ENCODE results near the gene LRRC8B. TPM values are rescaled to one million over a fixed set of nuclear protein-coding genes. Genes with fewer than 3 reads are reported as not detected.
A peak's percentile ranks its signal among the peaks of the same experiment; 100 is the strongest.

Gene LRRC8B
- total RNA-seq, 1 donor from 2014 or later, result 39.1 TPM

GRCh38 chr1:89604414-89604735 lies 79.7 kb downstream of the LRRC8B start:
- DNase-seq (ENCODE audit: low spot score in 2 of 2) (no peak), FAIRE-seq (no peak)

DNA sequence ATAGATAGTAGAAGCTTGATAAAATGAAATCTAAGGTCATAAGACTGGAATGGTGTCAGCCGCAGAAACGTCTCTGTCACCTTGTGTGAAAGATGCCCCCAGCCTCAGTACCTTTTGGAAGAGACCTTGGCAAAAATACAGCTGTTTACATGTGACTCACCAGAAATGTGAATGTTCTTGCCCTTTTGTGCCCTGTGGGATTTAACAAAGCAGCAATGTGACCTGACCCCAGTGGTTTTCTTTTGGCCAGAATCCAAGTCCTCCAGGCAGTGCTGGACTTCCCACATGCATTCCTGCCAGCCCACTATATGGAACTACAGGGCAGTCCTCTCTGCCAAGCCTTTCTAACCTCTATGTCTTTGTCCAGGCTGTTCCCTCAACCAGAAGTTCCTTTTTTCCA lies 81.1 kb downstream of the LRRC8B start:
- DNase-seq (ENCODE audit: low spot score in 2 of 2), result no peak
- FAIRE-seq, result no peak

- FAIRE-seq (no peak), DNase-seq (ENCODE audit: low spot score in 2 of 2) (no peak)
Measured at GRCh38 chr1:89606227-89606980, 81.8 kb downstream of the LRRC8B start.

GRCh38 chr1:89607156-89607555 lies 82.5 kb downstream of the LRRC8B start:
- FAIRE-seq (no peak), DNase-seq (ENCODE audit: low spot score in 2 of 2) (no peak)

- DNase-seq (ENCODE audit: low spot score in 2 of 2) (no peak), FAIRE-seq (no peak)
Measured at GRCh38 chr1:89607586-89608318, 83.1 kb downstream of the LRRC8B start.

- no peak for FAIRE-seq
- DNase-seq (ENCODE audit: low spot score in 2 of 2), result no peak
Measured at GRCh38 chr1:89608319-89608983, 83.8 kb downstream of the LRRC8B start.

DNA sequence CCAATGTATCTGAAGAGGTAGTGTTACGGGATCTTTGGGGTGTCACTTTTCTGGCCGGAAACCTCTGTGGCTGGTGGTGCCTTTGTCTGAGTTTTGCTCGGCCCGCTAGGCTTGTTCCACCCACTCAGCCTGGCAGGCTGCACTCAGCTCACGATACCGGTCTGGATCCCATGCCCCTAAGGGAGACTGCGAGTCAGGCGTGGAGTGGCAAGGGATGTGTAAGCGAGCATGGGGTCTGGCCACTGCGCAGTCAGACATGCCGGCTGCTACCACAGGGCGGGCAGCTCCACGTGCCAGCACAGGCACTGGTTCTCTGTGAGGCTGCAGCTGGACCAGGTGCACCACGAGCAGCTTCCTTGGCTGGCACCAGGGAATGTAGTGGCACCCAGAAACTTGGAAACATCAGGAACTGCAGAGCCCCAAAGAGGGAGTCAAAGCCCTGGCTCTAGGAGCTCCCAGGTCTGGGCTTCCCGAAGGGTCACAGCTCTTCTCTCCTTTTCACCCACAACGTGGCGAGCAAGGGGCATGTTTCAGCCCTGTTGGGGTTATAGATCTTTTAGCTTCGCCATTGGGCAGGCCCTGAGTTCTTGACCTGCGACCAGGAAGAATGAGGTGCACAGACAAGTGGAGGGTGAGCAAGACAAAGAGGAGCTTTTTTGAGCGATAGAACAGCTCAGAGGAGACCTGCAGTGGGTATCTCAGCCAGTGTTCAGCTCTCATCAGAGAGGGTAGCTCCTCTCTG lies 84.5 kb downstream of the LRRC8B start:
- no peak for DNase-seq (ENCODE audit: low spot score in 2 of 2)
- no peak for FAIRE-seq

DNA sequence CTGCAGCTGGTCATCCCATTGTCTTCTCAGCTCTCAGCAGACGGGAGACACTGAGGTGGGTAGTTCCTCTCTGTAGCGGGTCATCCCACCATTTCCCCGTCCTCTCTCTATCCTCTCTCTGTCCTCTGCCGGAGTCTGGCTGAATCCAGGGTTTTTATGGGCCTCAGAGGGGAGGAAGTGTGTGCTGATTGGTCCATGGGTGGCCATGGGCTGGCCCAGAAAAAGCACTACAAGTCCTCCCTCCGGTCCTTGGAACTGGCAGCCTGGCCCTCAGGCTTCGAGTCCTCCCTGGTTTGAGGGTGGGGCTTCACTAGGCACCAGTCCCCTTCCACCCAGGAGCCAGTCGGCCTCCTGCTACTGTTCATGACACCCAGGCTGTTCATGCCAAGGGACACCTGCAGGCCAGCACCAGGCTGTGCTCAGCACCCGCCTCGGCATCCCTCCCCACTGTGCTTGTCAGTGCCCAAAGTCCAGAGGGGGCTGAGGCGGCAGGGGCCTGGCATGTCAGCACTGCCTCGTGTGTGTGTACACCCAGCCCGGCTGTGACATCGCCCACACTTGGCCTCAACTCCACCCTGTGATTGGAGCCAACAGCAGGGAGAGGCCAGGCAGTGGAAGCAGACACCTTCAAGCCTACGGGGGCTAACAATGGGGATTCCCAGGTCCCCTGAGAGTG lies 85.3 kb downstream of the LRRC8B start:
- no peak for FAIRE-seq
- DNase-seq (ENCODE audit: low spot score in 2 of 2), result no peak

GRCh38 chr1:89610457-89611011 lies 85.9 kb downstream of the LRRC8B start:
- FAIRE-seq (no peak), DNase-seq (ENCODE audit: low spot score in 2 of 2) (no peak)

DNA sequence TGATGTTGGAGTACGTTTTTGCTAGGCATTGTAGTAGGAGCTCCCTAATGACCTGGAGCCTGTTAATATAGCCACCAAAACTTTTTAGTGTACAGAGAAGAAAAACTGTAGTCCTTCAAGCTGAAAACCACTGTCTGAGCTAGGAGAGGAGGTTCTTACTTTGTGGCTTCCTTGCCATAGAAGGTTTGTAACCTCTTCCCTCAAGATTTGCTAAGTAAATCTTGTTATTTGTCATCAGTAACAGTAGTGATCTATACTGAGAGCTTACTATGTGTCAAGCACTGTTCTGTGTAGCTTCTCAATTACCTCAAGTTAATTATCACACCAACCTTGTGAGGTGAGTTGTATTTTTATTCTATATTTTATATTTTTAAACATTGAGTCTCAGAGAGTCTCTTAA lies 87.1 kb downstream of the LRRC8B start:
- DNase-seq (ENCODE audit: low spot score in 2 of 2) (no peak), FAIRE-seq (no peak)

GRCh38 chr1:89613928-89614327 lies 89.3 kb downstream of the LRRC8B start:
- no peak for FAIRE-seq
- DNase-seq (ENCODE audit: low spot score in 2 of 2), result no peak

GRCh38 chr1:89615676-89616598 lies 91.3 kb downstream of the LRRC8B start:
- no peak for FAIRE-seq
- no peak for DNase-seq (ENCODE audit: low spot score in 2 of 2)

DNA sequence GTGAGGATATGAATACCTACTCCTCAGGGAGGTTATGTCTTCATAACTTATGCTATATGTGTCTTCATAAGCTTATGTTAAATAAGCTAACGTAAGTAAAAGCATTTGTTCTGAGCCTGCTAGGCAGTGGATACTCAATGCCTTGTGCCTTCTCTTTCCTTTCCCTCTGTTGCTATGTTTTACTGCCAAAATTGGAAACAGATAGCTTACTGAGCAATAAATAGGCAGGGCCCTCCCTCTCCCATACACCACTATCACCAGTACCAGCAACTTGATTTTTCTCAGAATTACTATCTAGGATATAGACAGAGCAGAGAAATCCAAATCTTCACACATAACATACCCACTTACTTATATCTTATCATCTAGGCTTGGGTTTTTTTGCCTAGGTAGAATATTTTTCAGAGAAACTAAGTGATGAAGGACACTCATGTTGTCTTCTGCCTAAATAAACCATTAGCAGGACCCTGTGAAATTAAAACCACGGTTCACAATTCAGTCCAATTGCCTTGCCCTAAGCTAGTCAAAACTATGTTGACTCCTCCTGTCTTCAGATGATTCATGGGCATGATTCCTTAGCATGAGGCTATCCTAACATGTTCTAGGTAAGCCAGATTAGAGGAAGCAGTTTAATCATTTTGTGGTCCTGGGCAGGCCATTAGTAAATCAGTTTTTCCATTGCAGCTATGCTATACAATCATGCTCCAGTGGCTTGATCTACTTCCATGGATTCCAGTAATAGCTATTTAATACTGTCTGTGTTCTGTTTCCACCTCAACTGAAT lies 92.4 kb downstream of the LRRC8B start:
- no peak for FAIRE-seq
- no peak for DNase-seq (ENCODE audit: low spot score in 2 of 2)

DNA sequence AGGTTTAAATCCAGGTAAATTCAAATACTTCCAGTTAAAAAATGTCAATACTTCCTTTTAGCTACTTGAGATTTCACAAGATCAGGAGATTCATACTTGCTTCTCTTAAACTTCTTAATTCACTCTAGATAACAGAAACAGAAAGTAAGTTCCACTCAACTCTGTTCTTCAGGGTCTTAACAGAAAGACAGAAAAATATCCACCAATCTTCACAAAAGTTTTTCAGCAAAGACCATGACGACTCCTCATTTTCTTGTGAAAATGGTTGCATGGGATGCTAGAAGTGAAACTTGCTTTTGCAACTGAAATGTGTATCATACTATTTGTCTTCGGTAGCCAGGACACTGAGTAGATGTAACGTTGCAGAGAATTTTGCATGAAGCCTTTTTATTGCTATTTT lies 96.0 kb downstream of the LRRC8B start:
- no peak for FAIRE-seq
- DNase-seq (ENCODE audit: low spot score in 2 of 2), result no peak

GRCh38 chr1:89622895-89623294 lies 98.3 kb downstream of the LRRC8B start:
- no peak for DNase-seq (ENCODE audit: low spot score in 2 of 2)
- FAIRE-seq, result no peak

DNA sequence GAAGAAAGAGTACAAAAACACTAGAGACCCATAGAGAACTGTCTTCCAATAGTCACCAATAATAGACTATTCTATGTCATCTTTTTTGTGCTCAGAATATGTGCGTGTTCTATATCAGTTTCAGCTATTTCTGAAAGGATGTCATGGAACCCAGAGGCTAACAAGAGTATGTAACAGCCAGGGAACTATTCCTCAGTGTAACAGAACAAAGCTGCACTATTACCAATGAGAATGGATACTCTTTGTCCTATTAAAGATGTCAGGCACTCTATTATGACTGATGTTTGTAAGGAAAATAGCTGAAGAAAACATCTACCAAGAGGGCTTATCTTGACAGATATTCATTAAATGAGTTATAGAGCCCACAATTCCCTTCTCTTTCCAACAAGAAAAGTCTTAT lies 99.7 kb downstream of the LRRC8B start:
- DNase-seq (ENCODE audit: low spot score in 2 of 2) (no peak), FAIRE-seq (no peak)

DNA sequence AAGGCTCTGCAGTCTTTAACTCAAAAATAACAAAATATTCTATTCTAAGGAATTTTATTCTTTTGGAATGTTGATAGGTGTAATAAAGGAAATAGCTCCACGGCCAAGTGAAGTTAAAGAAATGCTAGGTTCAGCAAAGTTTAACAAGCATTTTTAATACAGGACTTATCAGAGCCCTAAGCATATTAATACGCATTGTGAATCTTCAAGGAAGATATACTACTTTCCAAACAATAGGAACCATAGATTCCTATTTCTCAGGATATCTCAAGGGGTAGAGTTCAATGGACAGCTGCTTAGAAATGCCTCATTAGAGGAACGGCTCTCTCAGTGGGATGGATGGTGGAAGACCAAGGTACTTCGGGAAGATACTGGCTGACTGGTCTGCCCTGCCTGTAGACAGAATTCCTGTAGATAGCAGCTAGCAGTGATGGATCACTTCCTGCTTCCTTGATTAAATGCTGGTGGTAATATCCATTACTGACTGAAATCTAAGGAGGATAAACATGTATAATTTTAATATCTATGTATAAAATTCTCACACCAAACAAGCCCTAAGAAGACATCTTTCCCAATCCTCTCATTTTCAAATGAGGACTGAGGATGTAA lies 100.2 kb downstream of the LRRC8B start:
- FAIRE-seq, result no peak
- no peak for DNase-seq (ENCODE audit: low spot score in 2 of 2)

DNA sequence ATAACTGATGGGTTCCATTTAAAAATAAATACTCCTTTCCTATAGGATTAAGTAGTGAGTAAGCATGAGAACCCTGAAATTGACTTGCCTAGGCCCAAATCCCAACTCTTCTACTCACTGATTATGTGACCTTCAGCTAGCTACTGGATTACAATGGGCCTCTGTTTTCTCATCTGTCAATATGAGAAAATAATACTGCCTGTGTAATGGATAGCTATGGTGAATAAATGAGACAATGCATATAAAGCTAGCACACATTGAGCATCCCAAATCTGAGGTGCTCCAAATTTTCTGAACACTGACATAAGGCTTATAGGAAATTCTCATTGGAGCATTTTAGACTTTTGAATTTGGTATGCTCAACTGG lies 103.0 kb downstream of the LRRC8B start:
- peak; percentile 51 for FAIRE-seq
- no peak for DNase-seq (ENCODE audit: low spot score in 2 of 2)

Measured in frontal cortex (tissue), 4 donors.